GM12801 (cell line): ENCODE results near the gene BATF2.

ENCODE experiments used
- CTCF ChIP-seq: IDR thresholded peaks from one replicate; pipeline ENCODE4 v1.5.1; 2011; ENCODE audit warnings: control low read depth; ENCODE audit not compliant: insufficient read length; ENCODE audit errors: extremely low read depth

Gene BATF2

GRCh38 chr11:65036931-65037330 is 40.2 kb upstream of the BATF2 start:
- TF ChIP-seq CTCF = no peak

GRCh38 chr11:65035579-65035978 is 38.8 kb upstream of the BATF2 start:
- TF ChIP-seq CTCF = no peak

- TF ChIP-seq CTCF = no peak
Observed at GRCh38 chr11:65034423-65034822, 37.7 kb upstream of the BATF2 start.

DNA sequence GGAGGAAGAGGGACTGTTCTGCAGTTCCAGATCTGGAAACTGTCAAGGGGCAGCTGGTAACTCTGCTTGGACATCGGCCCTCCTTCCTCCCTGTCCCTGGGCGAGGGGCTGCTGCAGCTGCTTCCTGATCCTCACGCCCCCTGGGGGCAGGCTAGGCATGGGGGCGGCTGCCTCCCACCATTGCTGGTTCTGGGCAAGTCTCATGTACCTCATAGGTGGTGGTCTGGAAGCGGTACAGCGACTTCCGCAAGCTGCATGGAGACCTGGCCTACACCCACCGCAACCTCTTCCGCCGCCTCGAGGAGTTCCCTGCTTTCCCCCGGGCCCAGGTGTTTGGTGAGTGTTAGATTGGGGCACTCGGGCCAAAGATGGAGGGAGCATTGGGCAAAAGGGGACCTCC is 35.4 kb upstream of the BATF2 start:
- TF ChIP-seq CTCF = no peak

GRCh38 chr11:65027213-65028067 is 30.7 kb upstream of the BATF2 start, which contains the start of gene SNX15:
Gene SNX15 (plus strand): TSS chr11:65027439. CDS start chr11:65027538, 99 bp downstream.
- TF ChIP-seq CTCF = no peak

DNA sequence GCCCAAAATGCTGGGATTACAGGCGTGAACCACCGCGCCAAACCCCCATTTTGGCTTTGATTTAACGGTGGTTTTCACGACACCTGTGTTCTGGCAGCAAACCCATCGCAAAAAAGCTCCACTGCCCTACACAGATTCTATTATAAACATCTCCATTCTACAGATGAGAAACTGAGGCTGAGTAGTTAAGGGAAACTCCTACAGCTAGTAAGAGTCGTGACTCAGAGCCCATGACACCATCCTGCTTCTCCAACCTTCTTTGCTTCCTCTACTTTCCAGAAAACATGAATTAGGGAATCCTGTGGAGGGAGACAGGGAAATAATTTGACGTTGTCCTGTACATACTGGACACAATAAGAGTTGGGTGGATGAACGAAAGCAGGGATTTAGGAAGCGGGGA is 30.0 kb upstream of the BATF2 start:
- TF ChIP-seq CTCF = no peak

DNA sequence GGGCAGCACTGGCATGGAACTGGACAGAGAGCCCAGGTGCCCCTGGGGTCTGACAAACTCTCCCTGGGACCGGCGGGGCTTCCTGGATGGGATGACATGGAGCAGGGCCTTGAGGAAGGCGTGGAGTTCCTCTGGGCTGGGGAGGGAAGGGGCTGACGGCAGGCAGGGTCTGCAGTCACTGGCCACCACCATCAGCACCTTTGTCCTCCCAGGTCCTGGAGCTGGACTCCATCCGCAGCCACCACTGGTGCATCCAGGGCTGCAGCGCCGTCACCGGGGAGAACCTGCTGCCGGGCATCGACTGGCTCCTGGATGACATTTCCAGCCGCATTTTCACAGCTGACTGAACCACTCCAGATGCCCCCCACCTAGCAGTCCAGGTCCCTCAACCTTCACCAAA is 24.7 kb upstream of the BATF2 start:
- no peak for TF ChIP-seq CTCF
